H4 (cell line): ENCODE data around the gene HDAC8. TPM values are rescaled to one million over a fixed set of nuclear protein-coding genes. Genes with fewer than 3 reads are reported as not detected.
A peak's percentile ranks its signal among the peaks of the same experiment; 100 is the strongest.
"Not testable (repeated sequence)": the region's sequence is repeated elsewhere in the genome, so short reads cannot be mapped to it uniquely, and the experiment has no call there.

Experiments
- DNase-seq: peaks from one replicate; pipeline ENCODE4 v3.0.0-alpha.2; 2015; ENCODE audit warnings: low spot score
- total RNA-seq: library from RNA; depleted of rRNA; stranded (reverse); fragments of >200 nt; shearing (Covaris generic); gene quantifications from 2 replicates; pipeline ENCODE4 v1.2.3, GENCODE V29; 2014; rRNA removed

HDAC8 gene
- total RNA-seq, result 42.8 and 59.8 TPM in 2 replicates

DNA sequence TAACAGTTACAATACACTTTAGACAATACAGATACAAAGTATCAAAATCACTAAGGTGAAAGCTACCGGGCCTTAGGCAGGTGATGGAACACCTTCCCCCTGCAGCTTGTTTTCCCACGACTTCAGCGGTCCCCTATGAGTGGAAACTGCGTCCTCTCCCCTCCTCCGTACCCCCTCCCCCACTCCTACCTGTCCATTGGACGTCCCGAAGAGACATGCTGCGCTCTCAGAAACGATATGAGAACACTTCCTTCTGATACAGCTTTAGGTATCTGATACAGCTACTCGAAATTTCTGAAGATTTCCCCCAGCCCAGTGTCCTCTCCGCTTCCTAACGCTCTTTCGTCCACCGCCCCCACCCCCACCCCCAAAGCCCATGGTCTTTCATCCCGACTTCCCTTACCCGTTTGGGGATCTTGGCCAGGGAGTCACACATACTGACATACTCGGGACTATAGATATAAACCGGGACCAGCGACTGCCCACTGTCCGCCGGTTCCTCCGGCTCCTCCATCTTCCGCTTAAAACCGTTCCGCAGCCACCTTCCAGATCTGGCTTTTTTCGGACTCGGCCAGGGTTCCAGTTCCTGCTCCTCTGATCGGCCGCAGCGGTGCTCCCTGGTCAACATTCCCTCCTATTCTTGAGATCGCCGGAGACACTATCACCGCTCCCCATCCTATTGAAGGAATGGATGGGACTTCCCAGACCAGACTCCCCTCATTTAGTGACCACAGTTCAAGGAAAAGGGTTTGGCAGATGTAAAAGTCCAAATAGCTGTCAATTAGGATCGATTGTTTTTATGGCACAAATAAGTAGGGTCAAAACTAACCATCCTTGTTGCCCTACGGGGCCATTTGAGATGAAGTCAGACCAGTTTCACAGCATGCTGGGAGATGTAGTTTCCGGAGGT, at the start of gene HDAC8:
HDAC8 (minus strand) TSS at position 596 of the 910 bp plus-strand sequence; CDS start at position 514, 82 bp downstream.
- DNase-seq, result peak; percentile 74

DNA sequence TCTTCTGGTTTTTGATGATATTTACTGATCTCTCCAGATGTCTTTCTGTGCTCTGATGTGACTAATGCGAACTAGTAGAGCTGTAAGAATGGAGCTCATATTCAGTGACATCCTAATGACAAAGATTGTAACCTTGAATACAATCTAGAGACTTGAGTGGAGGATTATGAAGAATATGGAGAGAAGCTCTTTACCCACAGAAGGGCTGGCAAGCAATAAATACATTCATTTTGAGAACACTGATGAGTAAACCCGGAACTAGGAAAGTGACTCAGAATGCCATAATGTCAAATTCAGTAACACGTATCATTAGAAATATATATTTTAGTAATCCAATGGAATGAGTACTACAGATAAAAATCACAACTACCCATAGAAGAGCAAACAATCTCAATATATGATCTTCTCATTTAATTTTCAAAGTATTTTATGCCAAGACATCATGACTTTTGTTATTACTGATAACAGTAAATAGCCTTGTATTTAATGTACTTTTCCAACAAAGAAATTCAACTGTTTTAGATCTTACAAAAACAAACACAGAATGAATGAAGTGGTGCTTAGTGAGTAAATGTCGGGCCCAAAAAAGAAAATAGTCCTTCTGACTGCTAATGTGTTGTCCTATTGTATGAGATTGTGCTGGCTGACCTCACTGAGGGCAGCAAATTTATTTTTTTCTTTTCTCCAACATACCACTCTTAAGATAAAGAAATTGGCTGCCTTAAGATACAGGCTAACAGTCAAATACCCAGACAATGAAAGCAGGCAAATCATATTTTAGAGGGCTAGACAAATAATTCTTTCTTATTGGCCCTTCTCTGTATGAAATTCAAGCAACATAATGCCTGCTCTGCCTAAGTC, 49.2 kb upstream of the HDAC8 start:
- no peak for DNase-seq

DNA sequence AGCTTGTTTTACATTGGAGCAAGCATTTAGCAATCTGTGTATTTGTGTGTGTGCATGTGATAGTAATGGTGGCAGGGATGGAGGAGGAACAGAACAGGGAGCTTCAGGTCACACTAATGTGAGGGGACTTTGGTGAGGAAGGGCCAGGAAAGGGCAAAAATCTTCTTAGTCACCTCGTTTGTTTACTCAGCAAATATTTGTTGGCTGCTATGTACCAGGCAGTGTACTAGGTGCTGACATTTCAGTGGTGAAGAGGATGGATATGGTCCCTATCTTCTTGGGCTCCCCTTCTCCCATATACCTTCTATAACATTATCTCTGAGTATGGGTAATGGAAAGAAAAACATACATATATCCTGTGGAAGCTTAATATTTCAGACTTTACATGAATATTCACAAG, 48.5 kb upstream of the HDAC8 start:
- no peak for DNase-seq

- peak; percentile 88 for DNase-seq
Measured at GRCh38 chrX:72620550-72621145, 48.0 kb upstream of the HDAC8 start.

GRCh38 chrX:72609313-72609712, 36.7 kb upstream of the HDAC8 start:
- no peak for DNase-seq

DNA sequence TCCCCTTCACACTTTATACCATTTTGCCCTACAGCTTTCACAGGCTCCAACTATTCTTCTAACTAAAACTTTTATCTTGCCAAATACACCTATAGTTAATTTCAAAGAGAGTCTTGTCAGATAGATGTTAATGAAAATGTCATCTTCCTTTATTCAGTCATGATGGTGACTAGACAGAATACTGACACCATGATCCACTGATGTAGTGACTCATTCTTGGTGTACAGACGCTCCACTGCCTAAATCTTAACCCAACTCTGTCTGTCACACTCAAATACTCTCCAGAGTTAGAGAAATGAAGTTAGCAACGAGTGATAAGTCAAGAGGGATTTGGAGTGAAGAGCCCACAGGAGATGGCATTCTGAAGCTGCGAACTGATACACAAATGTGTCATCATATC, 32.1 kb upstream of the HDAC8 start:
- no peak for DNase-seq

GRCh38 chrX:72604112-72604511, 31.5 kb upstream of the HDAC8 start:
- DNase-seq, result no peak

- not testable (repeated sequence) for DNase-seq
Measured at GRCh38 chrX:72591038-72591437, 18.4 kb upstream of the HDAC8 start.

GRCh38 chrX:72584163-72584562, 11.5 kb upstream of the HDAC8 start:
- DNase-seq, result no peak

- DNase-seq, result peak; percentile 15
Measured at GRCh38 chrX:72576141-72576894, 3.7 kb upstream of the HDAC8 start.

GRCh38 chrX:72573158-72573511, 492 bp upstream of the HDAC8 start:
- DNase-seq, result no peak

- DNase-seq, result no peak
Measured at GRCh38 chrX:72569786-72570185, 2.9 kb downstream of the HDAC8 start.

- DNase-seq, result no peak
Measured at GRCh38 chrX:72568406-72569092, 4.1 kb downstream of the HDAC8 start.

DNA sequence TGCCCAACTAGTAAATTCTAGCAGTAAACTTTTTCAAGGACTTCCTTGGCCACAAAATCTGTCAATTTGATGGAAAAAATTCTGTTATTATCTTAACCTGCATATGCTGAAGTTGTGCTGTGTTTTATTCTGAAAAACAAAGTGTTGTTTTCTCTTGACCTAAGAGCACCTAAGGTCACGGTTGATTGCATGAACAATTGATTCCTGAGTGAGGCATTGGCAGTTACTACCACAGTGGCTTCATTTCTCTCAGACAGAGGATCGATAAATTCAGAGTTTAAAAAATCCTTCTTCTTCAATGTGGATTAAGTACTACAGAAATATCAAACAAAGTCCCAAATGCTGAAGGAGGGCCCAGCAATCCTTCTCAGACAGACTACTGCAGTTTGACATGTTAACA, 6.2 kb downstream of the HDAC8 start:
- no peak for DNase-seq

- DNase-seq, result not testable (repeated sequence)
Measured at GRCh38 chrX:72559655-72560054, 13.0 kb downstream of the HDAC8 start.

DNA sequence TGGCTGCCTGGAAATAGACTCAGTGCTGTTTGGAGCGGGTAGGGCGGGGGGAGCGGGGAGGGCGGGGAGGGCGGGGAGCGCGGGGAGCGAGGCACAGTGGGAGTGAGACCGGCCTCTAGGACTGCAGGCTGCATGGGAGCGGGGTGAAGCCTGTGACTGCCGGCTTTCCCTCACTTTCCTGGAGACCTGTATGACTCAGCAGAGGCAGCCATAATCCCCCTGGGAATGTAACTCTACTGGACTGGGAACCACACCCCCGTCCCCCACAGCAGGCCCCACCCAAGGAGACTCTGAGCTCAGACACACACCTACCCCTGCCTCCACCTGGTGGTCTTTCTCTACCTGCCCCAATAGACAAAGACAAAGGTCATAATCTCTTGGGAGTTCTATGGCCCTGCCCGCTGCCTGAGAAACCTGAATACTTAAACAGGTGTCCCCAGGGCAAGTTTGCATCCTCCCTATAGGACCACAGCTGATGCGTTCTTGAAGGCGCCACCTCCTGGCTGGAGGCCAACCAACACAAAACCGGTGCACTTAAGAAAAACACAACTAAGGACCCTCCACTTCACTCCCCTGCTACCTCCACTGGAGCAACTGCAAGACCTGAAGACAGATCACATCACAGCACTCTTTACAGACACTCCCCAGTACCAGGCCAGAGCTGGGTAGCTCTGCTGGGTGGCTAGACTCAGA, 18.0 kb downstream of the HDAC8 start:
- DNase-seq, result peak; percentile 80

- not testable (repeated sequence) for DNase-seq
Measured at GRCh38 chrX:72552443-72552842, 20.2 kb downstream of the HDAC8 start.

- no peak for DNase-seq
Measured at GRCh38 chrX:72545990-72546389, 26.7 kb downstream of the HDAC8 start.

DNA sequence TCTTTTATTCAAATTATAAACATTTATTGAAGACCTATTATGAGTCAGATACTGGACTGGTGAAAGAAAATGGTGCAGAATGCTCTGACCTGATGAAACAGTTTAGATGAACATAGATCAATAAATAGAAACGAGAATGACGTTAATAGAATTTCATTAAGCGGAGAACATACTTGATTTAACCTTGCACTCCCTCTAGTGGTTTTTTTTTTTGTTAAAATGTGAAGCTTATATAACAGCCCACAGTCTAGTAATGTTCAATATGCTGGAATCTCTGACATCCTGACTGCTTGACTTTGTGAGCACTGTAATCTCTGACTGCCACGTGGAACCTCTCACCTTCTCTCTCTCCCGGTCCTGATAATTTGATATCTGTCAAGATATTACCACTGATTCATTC, 32.3 kb downstream of the HDAC8 start:
- no peak for DNase-seq

DNA sequence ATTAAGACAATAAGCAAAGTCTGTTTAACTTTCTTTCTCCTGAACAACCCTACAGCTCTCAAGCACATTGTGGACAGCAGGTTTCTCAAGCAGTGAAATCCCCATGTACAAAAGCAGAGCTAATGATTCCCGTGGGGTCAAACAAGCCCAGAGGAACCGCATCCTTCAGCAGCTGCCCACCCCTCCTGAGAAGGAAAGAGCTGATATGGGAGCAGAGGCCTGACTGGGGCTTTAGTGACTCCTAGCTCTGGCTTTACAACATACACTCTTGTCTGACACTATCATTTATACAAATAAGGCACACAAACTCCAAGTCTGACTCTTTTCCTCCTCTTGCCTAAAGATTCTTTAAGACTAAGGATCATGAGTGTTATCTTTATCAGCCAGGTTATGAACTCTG, 32.8 kb downstream of the HDAC8 start:
- DNase-seq, result no peak
